Kidney epithelial cell (primary cell): ENCODE results near the gene VRK3. TPM values are rescaled to one million over a fixed set of nuclear protein-coding genes. Genes with fewer than 3 reads are reported as not detected.

Experiments used
- DNase-seq: peaks from one replicate; pipeline ENCODE4 v3.0.0-alpha.2; 2010; ENCODE audit warnings: low read depth
- H3K27me3 ChIP-seq: 2 replicates; pipeline ENCODE4 v1.6.0; 2011; ENCODE audit warnings: low read length; ENCODE audit not compliant: control insufficient read depth, insufficient read depth
- H3K36me3 ChIP-seq: 2 replicates; pipeline ENCODE4 v1.5.1; 2011; ENCODE audit warnings: low read length; ENCODE audit not compliant: control insufficient read depth, insufficient read depth
- H3K4me3 ChIP-seq: 2 replicates; pipeline ENCODE4 v1.5.1; 2011; ENCODE audit warnings: low read depth, mild to moderate bottlenecking, control low read depth, low read length
- total RNA-seq: library from RNA; depleted of rRNA; stranded (reverse); fragments of >200 nt; gene quantifications from 2 replicates; pipeline ENCODE4 v1.2.3, GENCODE V29; 2015
- TF ChIP-seq, protein P1 (sequence below): IDR thresholded peaks from 2 replicates; pipeline ENCODE4 v1.5.1; 2011; ENCODE audit warnings: mild to moderate bottlenecking, moderate library complexity, low read length, control low read depth, inconsistent platforms; ENCODE audit not compliant: insufficient read depth, poor library complexity, severe bottlenecking

Gene VRK3
- total RNA-seq, 1 donor from 2014 or later = 20.5 TPM

DNA sequence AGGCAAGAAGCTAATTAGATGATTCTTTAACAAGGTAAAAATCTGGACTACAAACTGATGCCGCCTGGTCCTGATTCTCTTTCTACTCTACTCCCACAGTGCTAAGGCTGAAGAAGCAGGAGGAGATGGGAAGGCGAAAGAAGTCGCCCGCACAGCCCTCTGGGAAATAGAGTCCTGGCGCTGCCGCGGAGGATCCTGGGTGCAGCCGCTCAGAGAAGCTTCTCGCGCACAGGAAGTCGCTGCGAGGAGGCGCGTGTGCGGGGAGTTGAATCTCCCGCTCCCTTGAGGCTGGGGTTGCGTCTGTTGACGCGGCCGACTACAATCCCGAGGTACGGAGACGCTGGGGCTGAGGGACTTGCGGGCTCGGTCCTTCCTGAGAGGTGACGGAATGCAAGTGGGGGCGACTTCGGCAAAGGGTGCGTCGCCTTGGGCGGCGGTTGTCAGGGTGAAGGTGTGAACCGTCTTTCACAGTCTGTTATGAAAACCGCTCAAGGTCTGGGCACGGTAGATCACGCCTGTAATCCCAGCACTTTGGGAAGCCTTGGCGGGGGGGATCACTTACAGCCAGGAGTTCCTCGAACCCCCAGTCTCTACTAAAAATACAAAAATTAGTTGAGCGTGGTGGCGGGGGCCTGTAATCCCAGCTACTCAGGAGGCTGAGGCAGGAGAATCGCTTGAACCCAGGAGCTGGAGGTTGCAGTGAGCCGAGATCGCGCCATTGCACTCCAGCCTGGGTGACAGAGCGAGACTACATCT is 800 bp upstream of the VRK3 start, which contains the start of gene ZNF473:
ZNF473 (plus strand) TSS at position 212 of the 756 bp plus-strand sequence. CDS start 5,078 bp downstream, outside the sequence.
- Histone ChIP-seq H3K4me3 (peak within 1 kb of the TSS; percentile 96), H3K27me3 (no peaks in the 10 kb centered on the region), H3K36me3 (no peaks in the 10 kb centered on the region)
- TF ChIP-seq, protein P1, sequence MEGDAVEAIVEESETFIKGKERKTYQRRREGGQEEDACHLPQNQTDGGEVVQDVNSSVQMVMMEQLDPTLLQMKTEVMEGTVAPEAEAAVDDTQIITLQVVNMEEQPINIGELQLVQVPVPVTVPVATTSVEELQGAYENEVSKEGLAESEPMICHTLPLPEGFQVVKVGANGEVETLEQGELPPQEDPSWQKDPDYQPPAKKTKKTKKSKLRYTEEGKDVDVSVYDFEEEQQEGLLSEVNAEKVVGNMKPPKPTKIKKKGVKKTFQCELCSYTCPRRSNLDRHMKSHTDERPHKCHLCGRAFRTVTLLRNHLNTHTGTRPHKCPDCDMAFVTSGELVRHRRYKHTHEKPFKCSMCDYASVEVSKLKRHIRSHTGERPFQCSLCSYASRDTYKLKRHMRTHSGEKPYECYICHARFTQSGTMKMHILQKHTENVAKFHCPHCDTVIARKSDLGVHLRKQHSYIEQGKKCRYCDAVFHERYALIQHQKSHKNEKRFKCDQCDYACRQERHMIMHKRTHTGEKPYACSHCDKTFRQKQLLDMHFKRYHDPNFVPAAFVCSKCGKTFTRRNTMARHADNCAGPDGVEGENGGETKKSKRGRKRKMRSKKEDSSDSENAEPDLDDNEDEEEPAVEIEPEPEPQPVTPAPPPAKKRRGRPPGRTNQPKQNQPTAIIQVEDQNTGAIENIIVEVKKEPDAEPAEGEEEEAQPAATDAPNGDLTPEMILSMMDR = no peak
- peak; percentile 82 for DNase-seq

DNA sequence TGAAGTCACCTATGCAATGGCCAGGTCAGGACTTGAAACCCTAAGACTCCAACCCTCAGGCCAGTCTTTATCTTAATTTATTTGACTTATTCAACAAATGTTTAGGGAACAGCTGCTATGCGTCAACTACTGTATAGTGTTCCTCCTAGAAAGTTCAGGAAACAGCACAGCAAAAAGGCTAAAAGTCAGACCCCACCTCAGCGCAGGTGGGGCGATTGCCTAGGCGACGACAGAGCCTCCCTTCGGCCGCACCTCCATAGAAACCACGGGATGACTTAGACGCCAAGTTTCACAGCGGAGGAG is 502 bp downstream of the VRK3 start:
- H3K4me3 ChIP-seq = peak overlapping the region; percentile 96
- DNase-seq = no peak
- TF ChIP-seq, protein P1 = no peak
- no peaks in the 10 kb centered on the region for H3K27me3 ChIP-seq
- H3K36me3 ChIP-seq = no peaks in the 10 kb centered on the region

DNA sequence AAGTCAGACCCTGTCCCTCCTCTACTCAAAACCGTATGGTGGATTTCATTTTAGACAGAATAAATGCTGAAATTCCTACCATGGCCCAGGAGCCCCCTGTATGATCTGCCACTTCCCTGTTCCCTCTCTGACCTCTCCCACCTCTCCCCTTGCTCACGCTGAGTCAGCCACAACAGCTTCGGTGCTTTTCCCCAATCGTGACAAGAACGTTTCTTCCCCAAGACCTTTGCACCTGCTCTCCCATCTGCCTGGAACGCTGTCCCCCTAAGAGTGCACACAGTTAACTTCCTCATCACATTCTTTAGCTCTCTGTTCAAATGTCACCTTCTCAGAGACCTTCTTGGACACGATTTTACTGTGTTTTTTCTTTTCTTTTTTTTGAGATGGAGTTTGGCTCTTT is 2.3 kb downstream of the VRK3 start:
- no peaks in the 10 kb centered on the region for H3K27me3 ChIP-seq
- TF ChIP-seq, protein P1 = no peak
- H3K36me3 ChIP-seq = no peaks in the 10 kb centered on the region
- no peak for DNase-seq
- no peak overlapping the region for H3K4me3 ChIP-seq

DNA sequence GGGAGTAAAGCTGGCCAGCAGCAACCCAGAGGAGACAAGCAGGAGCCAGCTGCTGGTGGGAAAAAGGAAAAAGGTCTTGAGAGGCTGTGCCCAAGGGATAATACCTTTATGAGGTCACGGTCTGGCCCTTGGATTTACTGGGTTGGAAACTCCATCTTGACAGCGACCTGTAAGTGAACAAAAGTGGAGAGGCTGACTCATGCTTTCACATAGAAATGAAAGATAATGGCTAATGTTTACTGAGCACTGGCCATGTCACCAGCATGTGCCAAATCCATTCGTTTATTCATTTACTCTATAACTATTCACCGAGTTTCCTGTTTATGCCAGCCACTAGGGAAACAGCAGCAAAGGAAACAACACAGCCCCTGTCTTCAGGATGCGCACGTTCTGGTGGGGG is 4.7 kb downstream of the VRK3 start:
- DNase-seq = no peak
- no peak overlapping the region for H3K4me3 ChIP-seq
- H3K36me3 ChIP-seq = peaks cover 1% of the 10 kb centered on the region
- H3K27me3 ChIP-seq = no peaks in the 10 kb centered on the region
- TF ChIP-seq, protein P1 = no peak

DNA sequence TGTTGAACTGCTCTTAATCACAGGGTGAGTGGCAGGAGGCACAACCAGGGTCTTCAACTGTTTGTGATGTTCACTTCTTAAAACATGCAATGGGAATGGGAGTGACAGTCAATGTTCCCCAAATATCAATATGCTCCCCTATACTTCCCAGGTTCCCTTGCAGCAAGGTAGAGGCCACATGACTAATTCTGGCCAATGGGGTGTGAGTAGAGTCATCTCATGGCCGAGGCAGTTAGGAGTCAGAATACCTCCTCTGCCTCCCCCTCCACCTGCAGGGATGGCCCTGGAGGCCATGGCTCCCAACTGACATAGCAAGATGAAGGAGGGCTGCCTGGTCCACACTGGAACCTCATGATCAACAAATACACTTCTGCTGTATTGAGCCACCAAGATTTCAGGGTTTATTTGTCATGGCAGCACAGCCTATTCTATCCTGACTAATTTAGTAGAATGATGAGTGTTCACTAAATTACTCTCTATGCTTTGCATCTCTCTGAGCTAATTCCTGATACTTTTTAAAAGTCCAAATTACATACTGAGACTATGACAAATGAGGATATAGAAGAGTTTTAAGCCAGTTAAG is 8.9 kb downstream of the VRK3 start:
- no peak for DNase-seq
- Histone ChIP-seq H3K4me3 (no peak overlapping the region), H3K36me3 (peaks cover 1% of the 10 kb centered on the region), H3K27me3 (no peaks in the 10 kb centered on the region)
- TF ChIP-seq, protein P1 = no peak
